Ovary (tissue), 3 donors: ENCODE data around the gene MAP3K8.

Source experiments
- CTCF ChIP-seq, 3 donors: fragments of 450-650 bp in 2 of 3; fragments of 200-600 bp in 1 of 3; IDR thresholded peaks; one replicate each; pipeline versions ENCODE4 v1.5.1 to v1.8.0; 2016 to 2022; ENCODE audit warnings: antibody characterized with exemption in 3 of 3, mild to moderate bottlenecking in 1 of 3
- POLR2A ChIP-seq: fragments of 450-650 bp; IDR thresholded peaks from one replicate; pipeline ENCODE4 v1.6.1; 2017; ENCODE audit warnings: antibody characterized with exemption, mild to moderate bottlenecking, moderate library complexity
- donor health status: DM: no; HTN: no; CAD: no.

DNA sequence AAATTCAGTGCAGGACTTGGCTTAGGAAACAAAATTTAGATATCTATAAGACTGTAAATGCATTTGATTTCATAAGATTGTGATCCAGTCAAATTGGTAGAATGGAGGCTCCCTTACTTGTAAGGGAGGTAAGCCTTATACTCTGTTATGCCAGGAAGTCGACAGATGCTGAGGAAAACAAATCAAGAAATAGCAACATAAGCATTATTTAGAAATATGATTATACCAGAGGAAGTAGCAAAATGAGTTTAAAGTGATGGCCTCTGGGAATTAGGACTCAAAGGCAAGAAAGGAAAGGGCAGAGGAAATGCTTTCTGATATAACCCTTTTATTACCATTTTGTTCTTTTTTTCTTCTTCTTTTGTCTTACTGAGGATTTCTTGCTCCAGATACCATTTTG, 44.4 kb upstream of the MAP3K8 start:
- TF ChIP-seq CTCF (IDR thresholded peaks at IDR 0.05) (no peak), POLR2A (no peak)
